HG03039 (cell line): ENCODE data around the gene MCF2L2.
"Not testable (repeated sequence)": the region's sequence is repeated elsewhere in the genome, so short reads cannot be mapped to it uniquely, and the experiment has no call there.

Experiments used
- ATAC-seq: cut with Tn5 transposase; IDR thresholded peaks from one replicate; pipeline ENCODE4 v1.9.1; 2021; ENCODE audit warnings: mild to moderate bottlenecking, moderate library complexity; ENCODE audit not compliant: unreplicated experiment

The MCF2L2 gene

GRCh38 chr3:183443395-183444385, 15.3 kb upstream of the MCF2L2 start:
- ATAC-seq, result no peak

- ATAC-seq, result no peak
Observed at GRCh38 chr3:183442994-183443393, 14.6 kb upstream of the MCF2L2 start.

GRCh38 chr3:183440521-183440920, 12.1 kb upstream of the MCF2L2 start:
- not testable (repeated sequence) for ATAC-seq

GRCh38 chr3:183439515-183439914, 11.1 kb upstream of the MCF2L2 start:
- no peak for ATAC-seq

- ATAC-seq, result no peak
Observed at GRCh38 chr3:183438735-183439134, 10.3 kb upstream of the MCF2L2 start.

- no peak for ATAC-seq
Observed at GRCh38 chr3:183437666-183438564, 9.5 kb upstream of the MCF2L2 start.

- no peak for ATAC-seq
Observed at GRCh38 chr3:183437061-183437460, 8.6 kb upstream of the MCF2L2 start.

- peak; percentile 85 for ATAC-seq
Observed at GRCh38 chr3:183435661-183436060, 7.2 kb upstream of the MCF2L2 start.

GRCh38 chr3:183434992-183435391, 6.6 kb upstream of the MCF2L2 start:
- ATAC-seq, result no peak

- ATAC-seq, result no peak
Observed at GRCh38 chr3:183434503-183434902, 6.1 kb upstream of the MCF2L2 start.

- ATAC-seq, result no peak
Observed at GRCh38 chr3:183430325-183430957, 2.0 kb upstream of the MCF2L2 start.

GRCh38 chr3:183427876-183428446, 458 bp downstream of the MCF2L2 start:
- ATAC-seq, result no peak

GRCh38 chr3:183427196-183427875, 1.1 kb downstream of the MCF2L2 start:
- ATAC-seq, result no peak

- not testable (repeated sequence) for ATAC-seq
Observed at GRCh38 chr3:183418807-183419206, 9.6 kb downstream of the MCF2L2 start.

GRCh38 chr3:183411216-183411922, 17.1 kb downstream of the MCF2L2 start:
- ATAC-seq, result no peak

GRCh38 chr3:183410759-183411158, 17.7 kb downstream of the MCF2L2 start:
- ATAC-seq, result no peak

GRCh38 chr3:183410280-183410679, 18.1 kb downstream of the MCF2L2 start:
- no peak for ATAC-seq

GRCh38 chr3:183409219-183409618, 19.2 kb downstream of the MCF2L2 start:
- ATAC-seq, result no peak

GRCh38 chr3:183401678-183402077, 26.7 kb downstream of the MCF2L2 start:
- no peak for ATAC-seq
